ENCODE results near the gene ERG. TPM values are rescaled to one million over a fixed set of nuclear protein-coding genes. Genes with fewer than 3 reads are reported as not detected.

The ERG gene
- total RNA-seq, 1 experiment from 2014 or later = not detected

GRCh38 chr21:38404177-38404576 is 94.1 kb downstream of the ERG start:
- TF ChIP-seq CTCF (IDR thresholded peaks at IDR 0.05; ENCODE audit: insufficient read depth in 1 of 2, low read depth in 1 of 2, low read length in 1 of 2, severe bottlenecking in 1 of 2, unreplicated experiment in 1 of 2) = no peak
- Histone ChIP-seq H3K27me3 (replicated peaks; ENCODE audit: control insufficient read depth, insufficient read depth, low read length) (no peaks in the 10 kb centered on the region; the same call in 1 of the 2 replicates), H3K9me3 (no peaks in the 10 kb centered on the region), H3K36me3 (ENCODE audit: control insufficient read depth, insufficient read depth, low read length) (no peaks in the 10 kb centered on the region), H3K4me1 (no peaks in the 10 kb centered on the region), H3K4me3 (ENCODE audit: low read depth, low read length) (no peak overlapping the region)
- intact Hi-C loops (cut with micrococcal nuclease; ENCODE audit: unreplicated experiment) = no loop called here
- H3K27me3 Mint-ChIP-seq (ENCODE audit: insufficient read depth, unreplicated experiment) = peaks cover 11% of the 10 kb centered on the region
- ChIA-PET CTCF (no interaction called here), POLR2A (no interaction called here)
- no peaks in the 10 kb centered on the region for H3K9me3 Mint-ChIP-seq (ENCODE audit: unreplicated experiment)
- no peak for DNase-seq
- no TSS peak for BruUV-seq (replicated peaks)
- H3K27ac Mint-ChIP-seq (ENCODE audit: unreplicated experiment) = no peak overlapping the region
- no peaks in the 10 kb centered on the region for H3K36me3 Mint-ChIP-seq (ENCODE audit: insufficient read depth, unreplicated experiment)
- no peak overlapping the region for H3K4me3 Mint-ChIP-seq (ENCODE audit: unreplicated experiment)
- H3K4me1 Mint-ChIP-seq (ENCODE audit: low read depth, unreplicated experiment) = no peaks in the 10 kb centered on the region

GRCh38 chr21:38402795-38403194 is 95.5 kb downstream of the ERG start:
- no peak for DNase-seq
- intact Hi-C loops (cut with micrococcal nuclease; ENCODE audit: unreplicated experiment) = no loop called here
- Mint-ChIP-seq H3K36me3 (ENCODE audit: insufficient read depth, unreplicated experiment) (no peaks in the 10 kb centered on the region), H3K4me3 (ENCODE audit: unreplicated experiment) (no peak overlapping the region), H3K4me1 (ENCODE audit: low read depth, unreplicated experiment) (no peaks in the 10 kb centered on the region), H3K9me3 (ENCODE audit: unreplicated experiment) (no peaks in the 10 kb centered on the region), H3K27ac (ENCODE audit: unreplicated experiment) (no peak overlapping the region), H3K27me3 (ENCODE audit: insufficient read depth, unreplicated experiment) (peaks cover 11% of the 10 kb centered on the region)
- no TSS peak for BruUV-seq (replicated peaks)
- Histone ChIP-seq H3K9me3 (no peaks in the 10 kb centered on the region), H3K4me3 (ENCODE audit: low read depth, low read length) (no peak overlapping the region), H3K27me3 (replicated peaks; ENCODE audit: control insufficient read depth, insufficient read depth, low read length) (no peaks in the 10 kb centered on the region; the same call in 1 of the 2 replicates), H3K4me1 (no peaks in the 10 kb centered on the region), H3K36me3 (ENCODE audit: control insufficient read depth, insufficient read depth, low read length) (no peaks in the 10 kb centered on the region)
- POLR2A ChIA-PET = no interaction called here
- TF ChIP-seq CTCF (IDR thresholded peaks at IDR 0.05; ENCODE audit: insufficient read depth in 1 of 2, low read depth in 1 of 2, low read length in 1 of 2, severe bottlenecking in 1 of 2, unreplicated experiment in 1 of 2) = no peak
- CTCF ChIA-PET = no interaction called here

GRCh38 chr21:38402291-38402690 is 96.0 kb downstream of the ERG start:
- ChIA-PET POLR2A (no interaction called here), CTCF (no interaction called here)
- TF ChIP-seq CTCF (IDR thresholded peaks at IDR 0.05; ENCODE audit: insufficient read depth in 1 of 2, low read depth in 1 of 2, low read length in 1 of 2, severe bottlenecking in 1 of 2, unreplicated experiment in 1 of 2) = no peak
- no peaks in the 10 kb centered on the region for H3K9me3 ChIP-seq
- H3K4me1 ChIP-seq = no peaks in the 10 kb centered on the region
- no peaks in the 10 kb centered on the region for H3K9me3 Mint-ChIP-seq (ENCODE audit: unreplicated experiment)
- no peaks in the 10 kb centered on the region for H3K36me3 ChIP-seq (ENCODE audit: control insufficient read depth, insufficient read depth, low read length)
- no TSS peak for BruUV-seq (replicated peaks)
- no peak overlapping the region for H3K4me3 Mint-ChIP-seq (ENCODE audit: unreplicated experiment)
- H3K27ac Mint-ChIP-seq (ENCODE audit: unreplicated experiment) = no peak overlapping the region
- no peak overlapping the region for H3K4me3 ChIP-seq (ENCODE audit: low read depth, low read length)
- no peaks in the 10 kb centered on the region for H3K4me1 Mint-ChIP-seq (ENCODE audit: low read depth, unreplicated experiment)
- peaks cover 11% of the 10 kb centered on the region for H3K27me3 Mint-ChIP-seq (ENCODE audit: insufficient read depth, unreplicated experiment)
- no peak for DNase-seq
- no peaks in the 10 kb centered on the region for H3K36me3 Mint-ChIP-seq (ENCODE audit: insufficient read depth, unreplicated experiment)
- intact Hi-C loops (cut with micrococcal nuclease; ENCODE audit: unreplicated experiment) = no loop called here
- H3K27me3 ChIP-seq (replicated peaks; ENCODE audit: control insufficient read depth, insufficient read depth, low read length) = no peaks in the 10 kb centered on the region; the same call in 1 of the 2 replicates
